H54 (cell line): ENCODE data around the gene USP33.
A peak's percentile ranks its signal among the peaks of the same experiment; 100 is the strongest.
"Not testable (repeated sequence)": the region's sequence is repeated elsewhere in the genome, so short reads cannot be mapped to it uniquely, and the experiment has no call there.

Experiments used
- DNase-seq: peaks from one replicate; pipeline ENCODE4 v3.0.0; 2011; ENCODE audit warnings: low spot score, mixed read lengths; ENCODE audit not compliant: insufficient read length
- FAIRE-seq: peaks from 3 replicates; lab custom pipeline; 2011; peaks lifted over from hg19 to GRCh38; lab: Jason Lieb, UNC
- POLR2A ChIP-seq: IDR thresholded peaks from 2 replicates; pipeline ENCODE4 v1.6.1; 2011; ENCODE audit warnings: low read depth, mild to moderate bottlenecking, low read length

The USP33 gene

DNA sequence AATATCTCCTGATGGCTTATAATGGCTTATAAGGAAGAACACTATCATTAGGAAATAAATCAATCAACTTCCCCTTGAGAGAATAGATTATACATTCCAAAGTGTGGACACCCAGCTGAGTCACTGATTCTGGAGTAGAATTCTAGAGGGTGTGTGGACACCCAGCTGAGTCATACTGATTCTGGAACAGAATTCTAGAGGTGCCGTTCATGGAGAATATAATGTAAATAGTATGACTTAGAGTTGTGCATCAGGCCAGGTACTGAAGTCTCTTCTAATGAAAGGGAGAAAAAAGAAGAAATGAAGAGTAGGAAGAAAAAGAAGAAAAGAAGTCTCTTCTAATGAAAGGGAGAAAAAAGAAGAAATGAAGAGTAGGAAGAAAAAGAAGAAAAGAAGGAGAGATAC is 2.4 kb upstream of the USP33 start:
- DNase-seq (peak; percentile 19), FAIRE-seq (no peak)

DNA sequence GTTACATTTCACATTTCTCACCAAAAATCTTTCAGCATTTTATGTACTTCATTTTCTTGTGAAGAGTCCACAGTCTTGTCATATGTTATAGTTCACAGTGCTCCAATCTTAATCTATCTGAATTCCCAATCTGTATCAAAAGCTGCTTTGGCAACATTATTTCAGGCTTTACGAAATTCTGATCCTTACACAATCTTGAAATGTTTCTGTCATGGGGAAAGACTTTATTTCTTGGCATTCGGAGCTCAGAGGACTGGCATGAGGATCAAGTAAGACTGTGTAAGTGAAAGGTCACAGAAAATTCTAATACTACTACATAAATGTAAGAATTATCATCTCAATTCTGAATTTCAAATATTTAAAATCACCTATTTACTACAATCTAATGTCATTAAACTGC is 2.0 kb downstream of the USP33 start:
- no peak for FAIRE-seq
- DNase-seq = no peak
- no peak for TF ChIP-seq POLR2A

More for the DNA sequence above, 2.4 kb upstream of the USP33 start:
- TF ChIP-seq POLR2A = no peak

DNA sequence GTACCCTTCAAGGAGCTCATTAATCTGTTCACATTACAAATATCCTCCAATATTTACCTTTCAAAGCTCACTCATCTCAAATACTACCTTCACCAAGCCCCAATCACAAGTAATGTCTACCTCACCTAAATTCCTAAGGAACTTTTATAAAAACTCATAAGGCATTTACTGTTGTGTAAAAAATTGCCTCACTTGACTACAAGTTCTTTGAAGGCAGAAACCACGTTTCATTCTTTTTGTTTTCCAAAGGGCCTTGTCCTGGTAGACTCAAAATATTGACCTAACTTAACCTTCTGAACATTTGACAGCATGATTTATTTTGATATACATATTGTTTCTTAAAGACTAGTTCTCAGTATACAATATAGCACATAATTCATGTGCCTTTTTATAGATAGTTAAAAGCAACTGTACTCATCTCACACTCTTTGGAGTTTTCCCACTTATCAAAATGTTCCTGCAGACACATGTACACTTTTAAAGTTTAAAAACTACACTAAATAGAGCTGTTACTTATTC is 2.5 kb downstream of the USP33 start:
- FAIRE-seq (no peak), DNase-seq (no peak)
- no peak for TF ChIP-seq POLR2A

DNA sequence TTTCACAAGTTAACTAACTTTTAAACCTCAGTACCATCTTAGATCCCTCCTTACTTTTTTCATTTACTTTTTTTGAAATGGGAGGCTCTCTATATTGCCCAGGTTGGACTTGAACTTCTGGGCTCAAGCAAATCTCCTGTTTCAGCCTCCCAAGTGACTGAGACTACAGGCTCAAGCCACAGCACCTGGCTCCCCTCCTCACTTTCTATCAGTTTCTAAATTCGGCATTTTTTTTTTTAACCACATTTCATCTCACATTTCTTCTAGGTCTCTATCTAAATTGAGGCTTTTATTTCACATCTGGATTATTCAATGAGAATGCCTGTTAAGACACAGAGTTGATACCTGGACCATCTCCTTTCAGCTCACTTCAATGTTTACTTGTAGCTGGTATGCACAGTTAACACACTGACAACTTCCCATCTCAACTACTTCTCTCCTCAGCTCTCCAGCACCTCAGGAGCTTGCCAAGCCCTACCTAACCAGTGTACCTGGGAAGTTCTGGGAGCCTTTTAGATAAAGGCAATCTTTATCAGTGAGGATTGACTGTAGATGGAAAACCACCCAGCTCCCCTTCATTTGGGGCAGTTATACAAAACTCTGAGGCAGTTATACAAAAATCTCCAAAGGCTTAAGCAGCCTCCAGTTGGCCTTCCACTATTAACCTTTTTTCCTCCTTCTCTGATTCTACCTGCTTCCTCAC is 3.4 kb downstream of the USP33 start:
- DNase-seq (no peak), FAIRE-seq (no peak)
- TF ChIP-seq POLR2A = no peak

DNA sequence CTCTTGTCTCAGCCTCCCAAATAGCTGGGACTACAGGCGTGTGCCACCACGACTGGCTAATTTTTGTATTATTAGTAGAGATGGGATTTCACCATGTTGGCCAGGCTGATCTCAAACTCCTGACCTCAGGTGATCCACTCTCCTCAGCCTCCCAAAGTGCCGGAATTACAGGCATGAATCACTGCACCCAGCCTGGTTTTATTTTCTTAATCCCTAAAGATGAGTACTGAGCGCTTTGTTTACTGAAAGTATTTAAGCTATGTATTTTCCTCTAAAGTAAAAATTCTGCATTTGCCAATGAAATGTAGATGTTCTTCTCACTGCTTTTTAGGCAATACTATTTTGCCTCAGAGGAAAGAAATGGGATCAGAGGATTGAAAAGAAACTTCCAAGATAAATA is 10.2 kb downstream of the USP33 start:
- not testable (repeated sequence) for DNase-seq, FAIRE-seq

DNA sequence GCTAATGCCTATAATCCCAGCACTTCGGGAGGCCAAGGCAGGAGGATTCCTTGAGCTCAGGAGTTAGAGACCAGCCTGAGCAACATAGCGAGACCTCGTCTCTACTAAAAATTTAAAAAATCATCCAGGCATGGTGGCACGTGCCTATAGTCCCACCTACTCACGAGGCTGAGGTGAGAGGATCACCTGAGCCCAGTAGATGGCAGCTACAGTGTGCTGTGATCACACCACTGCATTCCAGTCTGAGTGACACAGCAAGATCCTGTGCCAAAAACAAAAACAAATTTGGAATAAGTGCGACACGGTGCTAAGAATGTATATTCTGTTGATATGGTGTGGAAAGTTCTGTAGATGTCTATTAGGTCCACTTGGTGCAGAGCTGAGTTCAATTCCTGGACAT is 15.1 kb downstream of the USP33 start:
- no peak for TF ChIP-seq POLR2A
- DNase-seq = no peak
- no peak for FAIRE-seq

DNA sequence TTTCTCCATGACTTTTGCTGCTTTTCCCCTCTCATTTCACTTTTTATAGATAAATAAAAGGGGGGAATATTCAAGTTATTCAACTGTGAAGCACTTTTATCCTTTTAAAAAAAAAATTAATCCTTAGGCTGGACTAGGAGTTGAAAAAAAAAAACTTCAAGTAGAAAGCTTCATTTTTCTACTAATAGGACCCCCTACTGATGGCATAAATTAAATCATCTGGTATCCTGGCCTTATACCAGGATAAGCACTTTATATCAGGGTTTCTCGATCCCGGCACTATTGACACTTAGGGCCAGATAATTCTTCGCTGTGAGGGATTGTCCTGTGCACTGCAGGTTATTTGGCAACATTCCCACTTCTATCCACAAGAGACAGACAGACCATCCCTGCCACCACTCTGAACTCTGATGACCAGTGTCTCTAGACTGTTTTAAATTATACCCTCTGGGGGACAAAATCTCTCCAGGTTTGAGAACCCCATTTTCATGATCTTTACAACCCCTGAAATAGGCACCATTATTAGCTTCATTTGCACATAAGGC is 17.6 kb downstream of the USP33 start:
- DNase-seq (no peak), FAIRE-seq (no peak)
- no peak for TF ChIP-seq POLR2A

DNA sequence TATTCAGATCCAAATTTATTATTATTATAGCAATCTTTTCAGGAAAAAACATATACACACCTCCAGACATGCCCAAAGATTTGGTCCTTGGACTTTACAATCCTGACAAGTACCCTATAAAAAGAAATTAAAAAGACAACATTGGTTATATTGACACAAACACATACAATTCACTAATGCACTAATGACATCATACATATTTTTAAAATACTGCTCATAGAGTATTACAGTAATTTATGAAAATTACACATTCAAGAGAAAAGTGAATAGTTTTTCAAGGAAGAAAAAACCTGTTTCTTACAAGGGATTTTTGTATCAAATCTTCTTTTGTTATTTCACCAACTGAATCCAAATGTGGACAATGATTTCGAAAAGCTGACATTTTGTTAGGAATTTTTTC is 18.3 kb downstream of the USP33 start:
- no peak for TF ChIP-seq POLR2A
- no peak for FAIRE-seq
- DNase-seq = no peak

DNA sequence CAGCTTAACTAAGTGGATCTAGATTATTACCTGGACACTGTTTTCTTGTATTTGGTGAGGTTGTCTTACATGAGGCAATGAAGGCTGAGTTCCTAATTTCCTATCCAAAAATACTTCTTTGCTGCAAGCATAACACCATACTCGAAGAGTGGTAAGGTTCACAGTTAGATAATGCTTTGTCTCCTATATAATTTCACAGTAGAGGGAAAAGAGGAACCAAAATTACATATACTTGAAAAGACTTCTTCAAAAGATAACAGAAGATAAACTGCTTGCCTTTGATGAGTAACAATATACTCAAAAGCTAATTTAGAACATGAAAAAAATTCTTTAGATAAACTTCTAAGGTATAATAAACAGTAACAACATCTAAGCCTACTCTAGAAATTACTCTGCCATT is 20.4 kb downstream of the USP33 start:
- FAIRE-seq (peak; percentile 11), DNase-seq (no peak)
- TF ChIP-seq POLR2A = no peak

DNA sequence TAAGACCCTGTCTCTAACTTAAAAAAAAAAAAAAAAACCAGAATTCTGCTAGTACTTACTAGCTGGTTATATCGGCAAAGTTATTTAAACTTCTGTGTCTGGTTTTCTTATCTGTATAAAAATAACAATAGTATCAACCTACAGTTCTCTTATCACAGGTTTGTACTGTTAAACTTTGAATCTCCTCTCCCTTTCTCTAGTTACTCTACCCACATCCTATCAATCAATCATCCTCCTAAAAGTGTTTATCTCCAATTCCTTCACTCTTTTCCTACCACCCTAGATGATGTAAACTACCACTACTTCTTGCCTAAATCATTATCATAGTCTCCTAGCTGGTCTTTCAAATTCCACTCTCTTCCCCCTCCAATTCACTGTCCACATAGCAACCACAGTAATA is 27.6 kb downstream of the USP33 start:
- DNase-seq (no peak), FAIRE-seq (no peak)
- no peak for TF ChIP-seq POLR2A

DNA sequence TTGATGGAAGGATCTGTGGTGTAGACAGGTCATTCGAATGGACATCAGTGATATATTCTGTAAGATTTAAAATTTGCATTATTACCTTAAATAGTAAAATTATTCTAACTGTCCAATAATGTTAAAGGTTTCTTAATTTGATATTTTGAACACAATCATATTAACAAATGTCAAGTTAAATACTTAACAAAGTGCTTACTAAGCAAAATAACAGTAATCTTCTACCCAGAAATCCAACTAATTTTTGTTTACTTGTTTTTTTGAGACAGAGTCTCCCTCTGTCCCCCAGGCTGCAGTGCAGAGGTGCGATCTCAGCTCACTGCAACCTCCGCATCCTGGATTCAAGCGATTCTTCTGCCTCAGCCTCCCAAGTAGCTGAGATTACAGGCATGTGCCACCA is 33.9 kb downstream of the USP33 start:
- FAIRE-seq (no peak), DNase-seq (no peak)
- no peak for TF ChIP-seq POLR2A

DNA sequence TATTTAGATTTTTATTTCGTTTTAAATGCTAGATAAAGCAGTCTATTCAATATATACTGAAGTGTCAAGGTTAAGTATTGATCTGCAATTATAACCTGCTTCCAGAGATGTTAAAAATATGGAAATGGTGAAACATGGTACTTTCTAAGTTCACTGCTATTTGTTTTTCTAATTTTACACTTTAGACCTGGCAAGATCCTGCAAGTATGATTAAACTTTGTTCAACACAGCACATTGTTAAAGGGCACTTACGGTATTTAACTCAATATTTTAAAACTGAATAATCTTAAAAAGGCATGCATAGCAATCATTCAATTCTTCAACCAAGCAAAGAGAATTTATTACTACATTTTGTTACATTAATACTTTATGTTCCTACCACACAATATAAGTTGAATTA is 41.5 kb downstream of the USP33 start:
- FAIRE-seq (no peak), DNase-seq (no peak)
- TF ChIP-seq POLR2A = no peak

DNA sequence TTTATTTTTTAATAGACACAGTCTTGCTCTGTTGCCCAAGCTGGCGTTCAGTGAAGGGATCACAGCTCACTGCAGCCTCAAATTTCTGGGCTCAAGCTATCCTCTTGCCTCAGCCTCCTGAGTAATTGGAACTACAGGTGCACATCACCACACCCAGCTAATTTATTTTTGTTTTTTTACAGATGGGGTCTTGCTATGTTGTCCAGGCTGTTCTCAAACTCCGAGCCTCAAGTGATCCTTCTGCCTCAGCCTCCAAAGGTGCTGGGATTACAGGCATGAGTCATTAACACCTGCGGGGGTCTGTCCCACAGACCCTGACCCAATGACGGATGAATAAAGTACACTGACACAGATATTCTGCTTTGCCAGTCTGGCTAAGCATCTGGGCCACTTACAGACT is 43.6 kb downstream of the USP33 start:
- DNase-seq = no peak
- FAIRE-seq = no peak
- no peak for TF ChIP-seq POLR2A

DNA sequence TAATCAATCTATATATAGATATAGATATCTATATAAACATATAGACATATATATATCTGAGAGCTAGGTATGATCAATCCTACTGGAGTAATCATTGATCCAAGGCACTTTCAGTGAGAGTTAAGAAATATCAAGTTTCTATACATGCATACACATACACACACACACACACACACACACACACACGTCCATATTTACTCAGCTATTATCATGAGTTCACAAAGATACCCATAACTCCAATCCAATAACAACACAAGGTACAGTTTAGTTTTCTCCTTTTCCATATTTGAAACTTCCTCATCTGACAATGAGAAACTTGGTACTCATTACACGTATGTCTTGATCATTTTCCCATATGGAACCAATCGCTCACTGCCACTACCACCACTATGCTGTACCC is 49.9 kb downstream of the USP33 start:
- TF ChIP-seq POLR2A = no peak
- FAIRE-seq = no peak

DNA sequence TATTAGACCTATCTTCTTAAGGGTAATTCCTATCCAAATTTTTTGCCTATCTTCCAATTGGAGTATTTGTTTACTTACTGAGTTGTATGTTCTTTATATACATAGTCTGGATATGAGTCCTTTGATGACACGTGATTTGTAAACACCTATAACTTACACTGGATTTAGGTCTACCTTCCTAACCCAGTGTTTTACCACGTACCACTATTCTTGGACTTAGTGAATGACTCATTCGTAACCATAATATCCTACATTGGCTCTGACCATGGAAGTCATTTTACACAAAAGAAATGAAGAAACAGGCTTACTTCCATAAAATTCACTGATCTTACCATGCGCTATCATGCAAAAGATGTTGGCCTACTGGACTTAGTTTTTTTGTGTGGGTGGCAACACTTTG is 53.3 kb downstream of the USP33 start:
- FAIRE-seq = peak; percentile 97
- DNase-seq = no peak
- no peak for TF ChIP-seq POLR2A

More for the DNA sequence above, 49.9 kb downstream of the USP33 start:
- no peak for DNase-seq
